B cell (primary cell): ENCODE measurements around the gene TWNK. TPM values are rescaled to one million over a fixed set of nuclear protein-coding genes. Genes with fewer than 3 reads are reported as not detected.

ENCODE experiments used
- ATAC-seq: fragments of 200-7000 bp; cut with Tn5 transposase; one replicate; pipeline ENCODE4 v1.10.0; 2021; ENCODE audit warnings: low read depth, mild to moderate bottlenecking, moderate number of reproducible peaks, moderate library complexity
- CTCF ChIA-PET: fragments of 350-600 bp; sonication (Branson Sonifier 250); formaldehyde crosslinking; loops from one replicate; lab custom pipeline; 2021; ENCODE audit warnings: antibody characterized with exemption, inconsistent platforms; lab: Charles Lee
- POLR2A ChIA-PET: fragments of 350-600 bp; sonication (Branson Sonifier 250); formaldehyde crosslinking; loops from one replicate; lab custom pipeline; 2021; ENCODE audit warnings: antibody characterized with exemption; lab: Charles Lee
- DNase-seq: peaks from one replicate; pipeline ENCODE4 v3.0.0; 2013
- H2AFZ ChIP-seq: 2 replicates; pipeline ENCODE4 v1.6.1; 2012; ENCODE audit warnings: mild to moderate bottlenecking, low read depth, low read length; ENCODE audit not compliant: insufficient read depth, poor library complexity, severe bottlenecking
- H3K27ac ChIP-seq, 2 donors: 1 replicate in 1 of 2; 2 replicates in 1 of 2; pipeline ENCODE4 v1.5.1; 2012 to 2013; ENCODE audit warnings: low read length in 2 of 2, mild to moderate bottlenecking in 2 of 2, moderate library complexity in 1 of 2
- H3K27me3 ChIP-seq, 4 experiments: fragments of 200-600 bp in 1 of 4; sonication (generic) in 1 of 4; replicated peaks in 1 of 4; 1 replicate in 2 of 4; 2 replicates in 2 of 4; pipeline versions ENCODE4 v1.6.1 to v1.7.0; 2013 to 2016; ENCODE audit warnings: low read length in 3 of 4, mild to moderate bottlenecking in 2 of 4, mixed read lengths in 1 of 4, moderate library complexity in 1 of 4; ENCODE audit not compliant: insufficient read depth in 4 of 4, control insufficient read depth in 3 of 4; ENCODE audit errors: control extremely low read depth in 1 of 4
- H3K36me3 ChIP-seq, 2 experiments: replicated peaks in 1 of 2; 1 replicate in 1 of 2; 2 replicates in 1 of 2; pipeline versions ENCODE4 v1.6.1 to v1.7.1; 2013; ENCODE audit warnings: low read length in 1 of 2; ENCODE audit not compliant: insufficient read depth in 2 of 2, control insufficient read depth in 1 of 2; ENCODE audit errors: control extremely low read depth in 1 of 2, extremely low read depth in 1 of 2
- H3K4me1 ChIP-seq, 2 donors: fragments of 200-600 bp in 1 of 2; sonication (generic) in 1 of 2; 1 replicate in 1 of 2; 2 replicates in 1 of 2; pipeline versions ENCODE4 v1.5.1 to v1.6.1; 2013 to 2017; ENCODE audit warnings: low read length in 2 of 2; ENCODE audit not compliant: control insufficient read depth in 2 of 2, insufficient read depth in 2 of 2
- H3K4me2 ChIP-seq: replicated peaks from 2 replicates; pipeline ENCODE3; 2012; ENCODE audit warnings: mild to moderate bottlenecking, low read depth, low read length; ENCODE audit not compliant: poor library complexity, severe bottlenecking
- H3K4me3 ChIP-seq, 5 experiments: fragments of 200-600 bp in 1 of 5; sonication (generic) in 1 of 5; 1 replicate in 3 of 5; 2 replicates in 2 of 5; pipeline versions ENCODE4 v1.5.1 to v1.7.0; 2011 to 2016; ENCODE audit warnings: low read length in 4 of 5, mild to moderate bottlenecking in 4 of 5, low read depth in 2 of 5, control low read depth in 1 of 5, moderate library complexity in 1 of 5; ENCODE audit not compliant: insufficient read depth in 1 of 5; ENCODE audit errors: control extremely low read depth in 1 of 5, extremely low read depth in 1 of 5
- H3K79me2 ChIP-seq: fragments of 200-600 bp; sonication (generic); one replicate; pipeline ENCODE4 v1.6.0; 2016; ENCODE audit warnings: low read length; ENCODE audit not compliant: control insufficient read depth, insufficient read depth
- H3K9ac ChIP-seq: fragments of 200-600 bp; sonication (generic); 2 replicates; pipeline ENCODE4 v1.6.1; 2017; ENCODE audit warnings: mild to moderate bottlenecking, low read length, moderate library complexity
- H3K9me3 ChIP-seq, 3 donors: one replicate each; pipeline versions ENCODE4 v1.6.1 to v1.7.1; 2013; ENCODE audit warnings: low read length in 2 of 3; ENCODE audit not compliant: control insufficient read depth in 2 of 3, insufficient read depth in 1 of 3; ENCODE audit errors: control extremely low read depth in 1 of 3
- H4K20me1 ChIP-seq: 2 replicates; pipeline ENCODE4 v1.6.0; 2012; ENCODE audit warnings: mild to moderate bottlenecking, low read length; ENCODE audit not compliant: insufficient read depth, control insufficient read depth, poor library complexity, severe bottlenecking
- H3K27ac Mint-ChIP-seq: one replicate; pipeline ENCODE4 v1.8.0; 2021; ENCODE audit warnings: mixed read lengths
- H3K27me3 Mint-ChIP-seq: one replicate; pipeline ENCODE4 v1.8.0; 2021; ENCODE audit warnings: mixed read lengths
- H3K4me1 Mint-ChIP-seq: one replicate; pipeline ENCODE4 v1.8.0; 2021; ENCODE audit warnings: mixed read lengths
- H3K4me3 Mint-ChIP-seq: one replicate; pipeline ENCODE4 v1.8.0; 2021; ENCODE audit warnings: mixed read lengths
- H3K9me3 Mint-ChIP-seq: one replicate; pipeline ENCODE4 v1.8.0; 2022; ENCODE audit warnings: mixed read lengths; ENCODE audit not compliant: insufficient read depth
- EZH2 ChIP-seq: IDR thresholded peaks from 2 replicates; pipeline ENCODE4 v1.6.1; 2012; ENCODE audit warnings: borderline replicate concordance, low read depth, mild to moderate bottlenecking, moderate library complexity, low read length; ENCODE audit not compliant: insufficient read depth, poor library complexity, severe bottlenecking
- WGBS: methylation state at CpG from one replicate; pipeline ENCODE4 v1.1.5; 2013; ENCODE audit warnings: missing lambda C conversion rate; ENCODE audit not compliant: insufficient coverage; 5-methylcytosine and 5-hydroxymethylcytosine counted together
- intact Hi-C: fragments of 100-400 bp; cut with micrococcal nuclease; formaldehyde crosslinking; loops from one replicate; pipeline ENCODE4 v1.10.0; 2022
- polyA plus RNA-seq: library from polyadenylated mRNA; depleted of rRNA; stranded (reverse); fragments of >200 nt; gene quantifications from 2 replicates; pipeline ENCODE4 v1.2.3, GENCODE V29; 2012
- total RNA-seq, 2 donors: library from RNA; stranded (reverse); fragments of 120-200 nt in 1 of 2; gene quantifications; 1 replicate in 1 of 2; 2 replicates in 1 of 2; pipeline versions ENCODE4 v1.2.3 to v1.2.4, GENCODE V29; 2013 to 2022
- TF ChIP-seq, protein P1 (sequence below): fragments of 200-600 bp; IDR thresholded peaks from one replicate; pipeline ENCODE4 v1.8.0; 2022; ENCODE audit warnings: antibody characterized with exemption, mild to moderate bottlenecking

Gene TWNK
- total and polyA plus RNA-seq, 2 donors (not counting 1 experiment from before 2014, with no cell fraction given) = 7.2 to 11.8 TPM

GRCh38 chr10:101031796-101032636 lies 44.7 kb downstream of the TWNK start:
- no peaks in the 10 kb centered on the region for H3K79me2 ChIP-seq
- peak; percentile 53 for ATAC-seq
- CTCF ChIA-PET = interaction anchor here (0.8 to 6.4 kb wide), 12 partner anchors 9 to 110 kb away, joined by 3 to 72 read pairs (median 7); partner anchors contain the start of gene KAZALD1
- peaks cover 0 to 5% of the 10 kb centered on the region in 2 experiments for H3K36me3 ChIP-seq
- H3K4me3 Mint-ChIP-seq = peak overlapping the region; percentile 88
- H3K4me1 Mint-ChIP-seq = peaks cover 19% of the 10 kb centered on the region
- peak overlapping the region; percentile 92 for H3K4me2 ChIP-seq
- H2AFZ ChIP-seq = peak overlapping the region; percentile 77
- peaks cover 4% of the 10 kb centered on the region for H4K20me1 ChIP-seq
- peak; percentile 87 for DNase-seq
- peaks cover 14 to 26% of the 10 kb centered on the region in 2 donors for H3K4me1 ChIP-seq
- under 1% methylated on average over 42 of the region's 47 CpGs for WGBS
- peak overlapping the region; percentile 63 to 65 for H3K27ac ChIP-seq
- peaks cover 0 to 2% (median 0%) of the 10 kb centered on the region in 3 donors for H3K9me3 ChIP-seq
- TF ChIP-seq, protein P1, sequence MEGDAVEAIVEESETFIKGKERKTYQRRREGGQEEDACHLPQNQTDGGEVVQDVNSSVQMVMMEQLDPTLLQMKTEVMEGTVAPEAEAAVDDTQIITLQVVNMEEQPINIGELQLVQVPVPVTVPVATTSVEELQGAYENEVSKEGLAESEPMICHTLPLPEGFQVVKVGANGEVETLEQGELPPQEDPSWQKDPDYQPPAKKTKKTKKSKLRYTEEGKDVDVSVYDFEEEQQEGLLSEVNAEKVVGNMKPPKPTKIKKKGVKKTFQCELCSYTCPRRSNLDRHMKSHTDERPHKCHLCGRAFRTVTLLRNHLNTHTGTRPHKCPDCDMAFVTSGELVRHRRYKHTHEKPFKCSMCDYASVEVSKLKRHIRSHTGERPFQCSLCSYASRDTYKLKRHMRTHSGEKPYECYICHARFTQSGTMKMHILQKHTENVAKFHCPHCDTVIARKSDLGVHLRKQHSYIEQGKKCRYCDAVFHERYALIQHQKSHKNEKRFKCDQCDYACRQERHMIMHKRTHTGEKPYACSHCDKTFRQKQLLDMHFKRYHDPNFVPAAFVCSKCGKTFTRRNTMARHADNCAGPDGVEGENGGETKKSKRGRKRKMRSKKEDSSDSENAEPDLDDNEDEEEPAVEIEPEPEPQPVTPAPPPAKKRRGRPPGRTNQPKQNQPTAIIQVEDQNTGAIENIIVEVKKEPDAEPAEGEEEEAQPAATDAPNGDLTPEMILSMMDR = no peak
- TF ChIP-seq EZH2 = no peak
- H3K9me3 Mint-ChIP-seq = no peaks in the 10 kb centered on the region
- peak overlapping the region; percentile 90 for H3K27ac Mint-ChIP-seq
- peaks cover 0 to 29% (median 13%) of the 10 kb centered on the region in 4 experiments for H3K27me3 ChIP-seq
- POLR2A ChIA-PET = interaction anchor here (0.6 to 2.1 kb wide), 6 partner anchors 9 to 1474 kb away, joined by 3 to 13 read pairs (median 6); no protein-coding TSS in a partner anchor
- peak overlapping the region; percentile 78 for H3K9ac ChIP-seq
- peak overlapping the region; percentile 32 to 96 (median 79) for H3K4me3 ChIP-seq
- H3K27me3 Mint-ChIP-seq = peaks cover 15% of the 10 kb centered on the region
- intact Hi-C loops = loop anchor here (1.0 to 2.0 kb wide), 4 partner anchors 9 to 33 kb away; partner anchors contain the start of gene LZTS2
